Measurements from ENCODE around the gene OTUD3. TPM values are rescaled to one million over a fixed set of nuclear protein-coding genes. Genes with fewer than 3 reads are reported as not detected.
"Not testable (repeated sequence)": the region's sequence is repeated elsewhere in the genome, so short reads cannot be mapped to it uniquely, and the experiment has no call there.

Gene OTUD3
- total RNA-seq, 1 donor from 2014 or later = 6.8 TPM

GRCh38 chr1:19869453-19869852 lies 12.7 kb upstream of the OTUD3 start:
- not testable (repeated sequence) for DNase-seq

- no peak for DNase-seq
Measured at GRCh38 chr1:19869929-19870328, 12.3 kb upstream of the OTUD3 start.

- peak; percentile 3 for DNase-seq
Measured at GRCh38 chr1:19872190-19872589, 10.0 kb upstream of the OTUD3 start.

DNA sequence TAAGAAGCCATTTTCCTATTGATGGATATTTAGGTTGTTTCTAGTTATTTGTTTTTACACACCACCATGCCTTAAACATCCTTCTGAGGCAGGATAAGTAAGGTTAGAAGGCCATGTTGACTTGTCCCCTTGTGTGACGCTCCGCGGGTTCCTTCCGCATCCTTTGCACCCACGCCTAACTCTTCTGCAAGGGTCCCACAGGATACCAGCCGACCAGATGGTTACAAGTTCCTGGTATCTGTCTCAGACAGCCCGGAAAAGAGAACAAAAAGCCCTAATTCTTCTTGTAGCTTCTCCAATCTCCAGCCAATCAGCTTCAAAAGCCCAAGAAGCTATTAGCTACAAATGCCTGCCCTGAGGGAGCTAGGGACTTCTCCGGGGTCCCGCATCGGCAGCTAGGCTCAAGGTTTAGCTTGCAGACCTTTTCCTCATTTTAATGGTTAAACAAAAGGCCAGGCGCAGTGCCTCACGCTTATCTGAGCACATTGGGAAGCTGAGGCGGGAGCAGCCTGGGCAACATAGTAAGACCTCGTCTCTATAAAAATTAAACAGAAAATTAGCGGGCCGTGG lies 4.9 kb upstream of the OTUD3 start:
- DNase-seq = no peak

DNA sequence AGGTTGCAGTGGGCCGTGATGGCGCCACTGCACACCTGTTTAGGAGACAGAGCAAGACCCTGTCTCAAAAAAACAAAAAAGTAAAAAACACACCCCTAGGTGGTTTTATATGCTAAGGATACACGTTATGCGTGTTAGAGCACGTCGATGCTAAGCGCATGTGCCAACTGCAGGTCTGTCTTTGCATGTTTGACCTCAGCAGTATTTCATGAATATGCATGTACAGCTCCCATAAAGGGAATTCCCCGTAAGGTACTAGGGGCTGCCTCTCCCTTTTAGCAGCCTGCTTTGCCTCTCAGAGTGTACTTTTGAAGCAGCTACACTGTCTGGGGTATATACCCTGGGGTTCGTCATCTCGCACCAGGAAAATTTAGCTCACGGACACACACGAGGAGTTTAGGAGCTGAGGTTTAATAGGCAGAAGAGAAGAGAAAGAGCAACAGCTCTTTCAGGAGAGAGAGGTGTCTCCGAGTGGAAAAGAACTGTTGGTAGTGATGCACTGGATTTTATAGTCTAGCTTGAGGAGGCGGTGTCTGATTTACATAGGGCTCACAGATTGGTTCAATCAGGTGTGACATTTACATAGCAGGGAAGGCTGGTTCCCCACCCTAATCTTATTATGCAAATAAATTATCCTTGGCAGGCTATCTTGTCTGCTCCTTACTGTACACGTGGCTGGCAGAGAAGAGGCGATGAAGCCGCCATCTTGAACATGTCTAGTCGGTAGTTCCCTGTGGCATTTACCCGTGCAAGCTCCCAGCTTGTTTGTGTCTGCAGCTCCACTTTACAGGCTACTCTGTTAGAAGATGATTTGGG lies 4.2 kb upstream of the OTUD3 start:
- DNase-seq = peak; percentile 21

DNA sequence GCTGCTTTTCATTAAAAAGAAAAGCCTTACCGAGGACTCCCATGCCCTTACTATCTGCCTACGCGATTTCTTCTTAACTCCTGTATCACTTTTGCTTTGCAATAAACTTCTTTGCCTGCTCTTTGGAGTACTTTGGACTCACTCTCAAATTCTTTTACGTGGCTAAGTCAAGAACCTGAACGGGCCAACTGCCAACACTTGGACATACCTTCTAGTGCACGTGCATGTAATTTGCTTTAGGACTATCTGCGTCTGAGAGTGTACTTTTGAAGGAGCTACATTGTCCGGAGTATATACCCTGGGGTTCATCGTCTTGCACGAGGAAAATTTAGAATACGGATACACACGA lies 3.6 kb upstream of the OTUD3 start:
- DNase-seq = peak; percentile 4

DNA sequence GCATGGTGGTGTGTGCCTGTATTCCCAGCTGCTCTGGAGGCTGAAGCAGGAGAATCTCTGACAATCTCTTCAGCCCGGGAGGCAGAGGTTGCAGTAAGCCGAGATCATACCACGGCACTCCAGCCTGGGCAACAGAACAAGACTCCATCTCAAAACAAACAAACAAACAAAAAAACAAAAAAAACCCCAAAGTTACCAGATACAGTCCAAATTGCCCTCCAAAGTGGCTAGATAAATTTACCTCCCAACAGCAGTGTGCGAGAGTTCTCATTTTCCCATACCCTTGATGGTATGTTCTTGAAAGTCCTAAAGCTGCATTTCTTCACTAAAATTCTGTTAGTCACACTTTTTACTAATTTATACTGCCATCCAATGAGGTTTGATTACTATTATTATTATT lies 3.0 kb upstream of the OTUD3 start:
- DNase-seq = no peak

DNA sequence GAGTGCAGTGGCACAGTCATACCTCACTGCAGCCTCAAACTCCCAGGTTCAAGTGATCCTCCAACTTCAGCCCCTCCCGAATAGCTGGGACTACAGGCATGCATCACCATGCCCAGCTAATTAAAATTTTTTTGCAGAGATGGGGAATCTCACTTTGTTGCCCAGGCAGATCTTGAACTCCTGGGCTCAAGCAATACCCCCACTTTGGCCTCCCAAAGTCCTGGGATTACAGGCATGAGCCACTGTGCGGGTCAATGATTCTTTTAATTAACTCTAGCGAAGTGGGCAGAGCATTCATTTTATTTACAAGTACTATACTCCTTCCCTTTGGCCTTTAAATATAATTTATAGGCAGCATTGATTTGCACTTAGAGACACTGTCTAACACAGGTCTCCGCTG lies 2.5 kb upstream of the OTUD3 start:
- DNase-seq = no peak

GRCh38 chr1:19880841-19881240 lies 1.4 kb upstream of the OTUD3 start:
- not testable (repeated sequence) for DNase-seq

- no peak for DNase-seq
Measured at GRCh38 chr1:19884312-19884711, 2.1 kb downstream of the OTUD3 start.

GRCh38 chr1:19885821-19886220 lies 3.6 kb downstream of the OTUD3 start:
- DNase-seq = no peak

GRCh38 chr1:19888112-19888511 lies 5.9 kb downstream of the OTUD3 start:
- DNase-seq = no peak

- no peak for DNase-seq
Measured at GRCh38 chr1:19889656-19890055, 7.5 kb downstream of the OTUD3 start.

GRCh38 chr1:19892129-19892528 lies 9.9 kb downstream of the OTUD3 start:
- no peak for DNase-seq

- DNase-seq = no peak
Measured at GRCh38 chr1:19892628-19893168, 10.5 kb downstream of the OTUD3 start.

DNA sequence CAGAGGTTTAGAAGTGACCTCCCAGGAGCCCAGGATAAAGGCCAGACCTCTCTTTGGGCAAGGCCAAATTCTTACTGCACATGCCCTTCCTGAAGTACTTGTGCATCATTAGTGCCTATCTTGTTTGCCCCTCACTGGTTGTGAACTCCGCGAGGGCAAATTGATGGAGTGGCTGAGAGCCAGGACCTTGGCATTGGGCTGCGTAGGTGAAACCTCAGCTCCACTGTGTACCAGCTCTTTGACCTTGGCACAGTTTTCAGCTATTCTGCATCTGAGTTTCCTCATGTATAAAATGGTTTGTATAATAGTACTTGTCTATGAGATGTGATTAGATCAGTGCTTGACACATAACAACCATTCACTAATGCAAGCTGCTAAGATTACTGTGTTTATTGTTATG lies 11.5 kb downstream of the OTUD3 start:
- no peak for DNase-seq

- DNase-seq = no peak
Measured at GRCh38 chr1:19894218-19894617, 12.0 kb downstream of the OTUD3 start.

GRCh38 chr1:19901653-19902052 lies 19.5 kb downstream of the OTUD3 start:
- DNase-seq = no peak

GRCh38 chr1:19903621-19904020 lies 21.4 kb downstream of the OTUD3 start:
- DNase-seq = no peak

DNA sequence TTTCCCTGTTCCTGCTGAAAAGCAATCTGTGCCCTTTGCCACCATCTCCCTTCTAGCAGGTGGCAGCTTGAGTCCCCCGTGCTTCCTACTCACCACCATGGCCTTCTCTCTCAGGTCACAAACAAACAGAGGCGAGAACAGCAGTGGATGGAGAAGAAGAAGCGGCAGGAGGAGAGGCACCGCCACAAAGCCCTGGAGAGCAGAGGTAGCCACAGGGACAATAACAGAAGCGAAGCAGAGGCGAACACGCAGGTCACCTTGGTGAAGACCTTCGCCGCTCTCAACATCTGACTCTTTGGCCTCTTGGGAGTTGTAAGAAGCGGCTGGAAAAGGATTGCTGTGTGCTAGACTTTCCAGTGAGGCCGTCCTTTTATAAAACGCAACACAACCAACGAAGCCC lies 25.3 kb downstream of the OTUD3 start:
- DNase-seq = no peak

DNA sequence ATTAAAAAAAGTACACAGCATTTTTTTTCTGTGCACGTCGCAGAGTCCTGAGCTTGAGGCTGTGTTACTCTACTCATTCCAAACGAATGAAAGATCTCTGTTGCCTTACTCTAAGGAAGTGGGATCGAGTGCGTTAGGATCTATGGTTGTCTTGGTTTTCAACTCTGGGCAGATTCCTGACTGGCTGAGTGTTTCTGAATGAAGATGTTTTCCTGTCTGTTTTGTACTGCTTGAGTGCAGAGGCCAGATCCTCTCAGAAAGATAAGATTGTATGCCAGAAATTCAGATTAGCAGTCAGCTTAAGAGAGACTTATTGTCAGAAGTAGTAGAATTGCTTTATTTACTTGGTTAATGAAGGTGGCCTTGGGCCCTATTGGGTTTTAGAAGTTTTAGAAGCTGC lies 27.2 kb downstream of the OTUD3 start:
- DNase-seq = no peak

DNA sequence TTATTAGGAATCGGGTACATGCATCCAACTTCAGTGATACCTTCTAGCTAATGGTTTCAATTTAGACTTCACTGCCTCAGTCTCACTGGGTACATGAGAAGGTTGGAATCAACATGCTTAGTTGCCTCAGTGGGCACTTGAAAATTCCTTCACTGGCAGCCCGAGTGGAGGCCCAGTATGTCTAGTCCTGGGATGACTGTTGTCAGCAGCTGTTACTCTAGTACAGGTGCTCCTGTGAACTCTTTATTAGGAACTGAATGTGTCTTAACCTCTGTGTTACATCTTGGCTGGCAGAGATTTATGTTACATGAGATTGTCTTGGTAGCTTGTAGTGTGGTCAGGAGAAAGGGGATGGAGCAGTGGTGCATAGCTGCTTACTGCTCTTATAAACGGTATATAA lies 27.8 kb downstream of the OTUD3 start:
- DNase-seq = no peak

DNA sequence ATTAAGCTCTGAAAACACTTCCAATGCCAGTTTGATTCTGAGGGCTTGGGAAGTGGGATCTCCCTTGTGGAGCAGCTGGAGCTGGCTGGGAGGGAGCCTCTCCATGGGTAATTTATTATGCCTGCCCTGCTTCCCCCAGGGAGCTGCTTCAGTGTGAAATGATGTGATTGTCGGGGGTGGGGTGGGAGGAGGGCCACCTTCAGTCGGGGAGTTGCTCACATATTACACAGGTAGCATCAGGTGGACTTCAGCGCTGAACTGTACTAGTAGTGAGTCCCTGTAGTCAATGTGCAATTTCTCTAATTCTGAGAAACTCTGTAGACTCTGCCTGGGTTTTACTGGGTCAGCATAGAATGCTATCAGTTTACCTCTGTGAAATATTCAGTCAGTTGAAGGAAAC lies 28.5 kb downstream of the OTUD3 start:
- DNase-seq = no peak

- DNase-seq = peak; percentile 93
Measured at GRCh38 chr1:19918057-19918456, 35.9 kb downstream of the OTUD3 start.
